KOPT-K1 (cell line): Measurements from ENCODE around the gene ZNF326.
"Not testable (repeated sequence)": the region's sequence is repeated elsewhere in the genome, so short reads cannot be mapped to it uniquely, and the experiment has no call there.

ENCODE experiments used
- H3K27ac ChIP-seq: fragments of 200-600 bp; sonication (generic); 2 replicates; pipeline ENCODE4 v1.5.1; 2016; ENCODE audit warnings: antibody characterized with exemption, mild to moderate bottlenecking, low read depth, low read length; ENCODE audit not compliant: poor library complexity, severe bottlenecking
- H3K36me3 ChIP-seq: fragments of 200-600 bp; sonication (generic); 2 replicates; pipeline ENCODE4 v1.5.1; 2017; ENCODE audit warnings: antibody characterized with exemption, mild to moderate bottlenecking, low read length, moderate library complexity; ENCODE audit not compliant: insufficient read depth
- H3K9me3 ChIP-seq: fragments of 200-600 bp; sonication (generic); 2 replicates; pipeline ENCODE4 v1.5.1; 2017; ENCODE audit warnings: antibody characterized with exemption, low read length, mild to moderate bottlenecking; ENCODE audit not compliant: insufficient read depth, poor library complexity, severe bottlenecking

ZNF326 gene

GRCh38 chr1:89980605-89981004, 14.3 kb upstream of the ZNF326 start:
- no peak overlapping the region for H3K27ac ChIP-seq
- H3K9me3 ChIP-seq: no peaks in the 10 kb centered on the region
- H3K36me3 ChIP-seq: no peaks in the 10 kb centered on the region

GRCh38 chr1:89982846-89983245, 12.1 kb upstream of the ZNF326 start:
- not testable (repeated sequence) for H3K27ac ChIP-seq, H3K36me3 ChIP-seq, H3K9me3 ChIP-seq

GRCh38 chr1:89984564-89985116, 10.3 kb upstream of the ZNF326 start:
- not testable (repeated sequence) for H3K36me3 ChIP-seq, H3K27ac ChIP-seq, H3K9me3 ChIP-seq

GRCh38 chr1:89986020-89986419, 8.9 kb upstream of the ZNF326 start:
- Histone ChIP-seq H3K9me3 (no peaks in the 10 kb centered on the region), H3K27ac (no peak overlapping the region), H3K36me3 (no peaks in the 10 kb centered on the region)

- H3K27ac ChIP-seq: no peak overlapping the region
- H3K9me3 ChIP-seq: no peaks in the 10 kb centered on the region
- H3K36me3 ChIP-seq: no peaks in the 10 kb centered on the region
These were observed 7.6 kb upstream of the ZNF326 start for GRCh38 chr1:89987159-89987819.

- H3K27ac ChIP-seq: no peak overlapping the region
These were observed 5.8 kb upstream of the ZNF326 start for GRCh38 chr1:89989099-89989498.

GRCh38 chr1:89989799-89990198, 5.1 kb upstream of the ZNF326 start:
- no peaks in the 10 kb centered on the region for H3K36me3 ChIP-seq
- H3K27ac ChIP-seq: no peak overlapping the region
- H3K9me3 ChIP-seq: no peaks in the 10 kb centered on the region

More at GRCh38 chr1:89989099-89989498, 5.8 kb upstream of the ZNF326 start:
- no peaks in the 10 kb centered on the region for H3K9me3 ChIP-seq
- no peaks in the 10 kb centered on the region for H3K36me3 ChIP-seq

GRCh38 chr1:89990976-89991831, 3.7 kb upstream of the ZNF326 start:
- Histone ChIP-seq H3K27ac (no peak overlapping the region), H3K36me3 (no peaks in the 10 kb centered on the region), H3K9me3 (no peaks in the 10 kb centered on the region)

- Histone ChIP-seq H3K36me3 (peaks cover 14% of the 10 kb centered on the region), H3K27ac (no peak overlapping the region), H3K9me3 (no peaks in the 10 kb centered on the region)
These were observed 1.4 kb upstream of the ZNF326 start for GRCh38 chr1:89993541-89993940.

GRCh38 chr1:89994231-89994804, 592 bp upstream of the ZNF326 start:
- peaks cover 22% of the 10 kb centered on the region for H3K36me3 ChIP-seq
- H3K27ac ChIP-seq: peak overlapping the region; percentile 80
- no peaks in the 10 kb centered on the region for H3K9me3 ChIP-seq

GRCh38 chr1:89995598-89996449, 914 bp downstream of the ZNF326 start:
- no peaks in the 10 kb centered on the region for H3K9me3 ChIP-seq
- H3K27ac ChIP-seq: peak overlapping the region; percentile 80
- H3K36me3 ChIP-seq: peaks cover 37% of the 10 kb centered on the region

- Histone ChIP-seq H3K36me3 (peaks cover 44% of the 10 kb centered on the region), H3K27ac (no peak overlapping the region), H3K9me3 (no peaks in the 10 kb centered on the region)
These were observed 1.7 kb downstream of the ZNF326 start for GRCh38 chr1:89996450-89997110.

- H3K27ac ChIP-seq, H3K9me3 ChIP-seq: not testable (repeated sequence)
- H3K36me3 ChIP-seq: peaks cover 48% of the 10 kb centered on the region
These were observed 2.2 kb downstream of the ZNF326 start for GRCh38 chr1:89997152-89997551.

GRCh38 chr1:89998306-89998705, 3.4 kb downstream of the ZNF326 start:
- H3K27ac ChIP-seq: no peak overlapping the region

More at GRCh38 chr1:89998306-89998705, 3.4 kb downstream of the ZNF326 start:
- H3K36me3 ChIP-seq: peaks cover 51% of the 10 kb centered on the region
- H3K9me3 ChIP-seq: no peaks in the 10 kb centered on the region
